UCSD-AML1 (cell line): ENCODE data around the gene BCAT1.

Experiments used
- DNase-seq: peaks from one replicate; lab custom pipeline; 2025; ENCODE audit not compliant: unreplicated experiment; lab: John Stamatoyannopoulos, UW

The BCAT1 gene

DNA sequence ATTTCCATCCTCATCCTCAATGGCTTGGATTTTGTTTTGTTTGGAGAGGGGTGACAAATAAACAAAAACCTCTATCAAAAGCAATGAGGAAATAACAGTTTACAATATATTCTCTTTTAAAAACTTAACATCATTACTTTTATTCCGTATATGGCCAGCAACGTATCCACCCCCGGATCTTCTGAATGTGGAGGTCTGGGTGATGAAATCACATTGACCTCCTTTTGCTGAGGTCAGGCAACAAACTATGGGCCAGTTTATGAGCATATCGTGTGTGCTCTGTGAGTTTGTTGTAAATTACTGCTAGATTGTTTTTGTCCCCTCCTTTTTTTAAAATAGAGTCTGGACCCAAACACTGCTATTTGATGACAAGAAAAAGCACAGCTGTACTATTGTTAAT, 178.1 kb downstream of the BCAT1 start:
- DNase-seq = no peak

- DNase-seq = no peak
These were observed 178.6 kb downstream of the BCAT1 start for GRCh38 chr12:24770334-24770733.

DNA sequence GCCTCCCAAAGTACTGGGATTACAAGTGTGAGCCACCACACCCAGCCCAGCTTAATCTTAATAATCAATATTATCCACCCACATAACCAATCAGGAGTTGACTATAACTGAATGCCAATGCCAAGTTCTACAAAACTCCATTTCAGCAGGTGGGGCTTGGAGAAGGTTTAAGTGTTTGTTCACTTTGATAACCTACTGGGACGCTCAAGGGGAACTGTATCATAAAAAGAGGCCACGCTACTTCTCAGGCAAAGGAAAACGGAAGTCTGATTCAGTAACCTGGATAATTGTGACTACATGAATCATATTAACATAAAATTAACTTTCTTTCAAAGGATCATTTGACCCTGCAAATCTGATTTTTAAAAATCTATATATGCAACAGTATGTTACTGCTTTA, 179.2 kb downstream of the BCAT1 start:
- DNase-seq = no peak

DNA sequence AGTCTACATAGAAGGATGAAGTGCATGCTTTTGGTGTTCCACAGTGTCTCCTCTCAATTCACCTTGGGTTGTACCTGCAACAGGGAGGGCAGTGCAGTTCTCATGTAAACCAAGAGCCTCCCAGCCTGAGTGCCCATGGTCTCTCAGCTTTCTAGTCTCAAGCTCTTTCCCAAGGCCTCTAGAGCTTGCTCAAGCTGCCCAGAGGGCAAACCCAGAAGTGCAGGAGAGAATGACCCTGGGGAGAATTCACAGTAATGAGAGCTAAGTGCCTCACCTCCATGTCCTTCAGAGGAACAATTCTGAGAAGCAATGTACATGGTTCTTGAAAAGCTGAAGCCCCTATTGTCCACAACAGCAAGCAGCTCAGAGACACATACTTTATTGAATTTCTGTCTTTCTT, 180.5 kb downstream of the BCAT1 start:
- no peak for DNase-seq

GRCh38 chr12:24767016-24767415, 181.9 kb downstream of the BCAT1 start:
- no peak for DNase-seq

DNA sequence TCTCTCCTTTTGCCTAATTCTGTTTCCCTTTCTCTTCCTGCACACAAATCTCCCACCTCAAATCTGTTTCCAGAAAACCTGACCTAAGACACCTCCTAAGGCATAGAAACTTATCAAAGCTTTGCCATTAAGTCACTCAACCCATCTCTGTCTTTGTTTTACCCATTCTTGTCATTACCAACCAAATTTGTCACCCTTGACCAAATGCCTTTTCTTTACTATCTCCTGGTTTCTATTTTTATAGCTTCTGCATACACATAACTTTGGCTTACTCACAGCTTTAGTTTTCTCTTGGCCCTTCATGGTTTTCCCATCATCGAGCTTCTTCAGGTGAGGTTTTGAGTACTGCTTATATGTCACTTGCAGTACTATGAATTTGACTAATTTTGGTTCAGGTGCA, 184.2 kb downstream of the BCAT1 start:
- DNase-seq = no peak

DNA sequence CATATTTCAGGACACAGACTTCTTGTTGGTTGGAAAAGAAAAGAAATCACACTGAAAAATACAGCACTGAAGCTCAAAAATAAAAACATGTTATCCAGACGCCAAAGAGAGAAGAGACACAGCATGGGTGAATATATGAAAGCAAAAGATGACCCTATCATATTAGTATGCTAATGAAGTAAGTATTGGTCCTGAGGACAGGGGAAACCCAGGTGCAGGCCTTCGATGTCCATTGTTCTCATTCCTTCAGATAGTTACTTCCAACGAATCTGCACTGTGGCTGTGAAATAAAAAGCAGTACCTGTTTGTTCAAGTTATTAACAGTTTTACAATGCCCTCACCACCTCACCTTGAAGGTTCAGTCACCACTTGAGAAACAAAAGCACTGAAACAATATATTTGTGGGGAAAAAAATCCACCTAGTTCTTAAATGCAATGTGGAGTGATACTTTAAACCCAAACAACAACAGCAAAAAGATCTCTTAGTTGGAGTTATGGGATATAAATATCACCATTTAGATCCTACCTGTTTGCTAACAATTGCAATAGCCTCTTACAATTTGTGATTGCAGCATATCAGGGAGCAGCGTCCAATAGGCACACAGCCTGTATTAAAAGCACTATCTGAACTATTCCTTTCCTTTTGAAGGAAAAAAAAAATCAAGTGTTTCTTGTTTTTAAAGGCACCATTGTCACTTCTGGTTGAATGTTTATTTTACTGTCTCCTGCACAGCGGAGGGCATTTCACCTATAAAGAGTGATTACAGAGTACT, 188.1 kb downstream of the BCAT1 start:
- DNase-seq = no peak

DNA sequence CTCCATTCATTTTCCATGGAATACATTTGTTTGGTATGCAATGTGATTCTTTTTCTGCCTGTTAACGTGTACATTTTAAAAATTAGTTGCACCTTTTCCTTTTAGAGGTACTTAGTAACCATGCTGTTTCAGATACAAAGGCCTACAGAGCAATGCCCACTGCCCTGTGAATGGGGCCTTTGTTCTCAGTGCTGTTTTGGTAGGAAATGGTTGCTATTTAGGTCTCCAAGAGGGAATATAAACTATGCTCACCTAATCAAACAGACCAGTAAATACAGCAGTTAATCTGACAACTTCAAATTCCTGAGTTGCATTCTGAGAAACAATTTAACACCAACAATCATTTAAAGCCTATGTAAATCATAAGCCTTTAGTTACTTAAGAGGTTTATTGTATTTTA, 188.7 kb downstream of the BCAT1 start:
- DNase-seq = no peak
